Measurements from ENCODE around the gene POU2F2. TPM values are rescaled to one million over a fixed set of nuclear protein-coding genes. Genes with fewer than 3 reads are reported as not detected.
A peak's percentile ranks its signal among the peaks of the same experiment; 100 is the strongest.

Gene POU2F2
- total RNA-seq: 1 to 10 TPM in 2 of 4 donors, under 1 TPM in 2; 0.67 to 3.8 (median 1.0) TPM

DNA sequence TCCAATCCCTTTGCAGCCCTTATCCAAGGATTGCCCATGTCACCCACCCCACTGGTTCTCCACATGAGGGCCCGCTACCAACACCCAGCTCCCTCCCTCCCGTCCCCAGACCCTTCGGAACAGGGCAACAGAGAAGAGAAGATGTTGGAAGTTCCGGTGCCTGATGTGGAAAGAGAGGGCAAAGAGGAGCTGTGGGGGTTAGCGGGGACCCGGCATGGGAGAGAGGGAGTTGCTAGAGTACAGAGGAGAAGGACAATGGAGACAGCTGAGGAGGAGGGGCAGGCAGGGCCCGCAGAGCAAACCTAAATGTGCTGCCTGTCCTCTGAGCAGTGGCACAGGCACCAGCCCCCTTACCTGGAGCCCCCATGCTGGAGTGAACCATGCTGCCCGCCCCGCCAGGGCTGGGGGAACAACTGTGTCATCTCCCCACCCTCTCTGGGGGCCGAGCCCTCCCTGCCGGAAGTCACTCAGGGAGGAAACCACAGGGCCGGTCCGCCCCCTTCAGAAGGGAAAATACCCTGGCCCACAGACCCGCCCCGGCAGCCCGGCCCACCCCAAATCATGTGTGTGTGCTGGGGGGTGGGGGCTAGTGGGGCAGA is at the start of gene POU2F2:
Gene POU2F2 (minus strand): TSS at position 417 of the 599 bp plus-strand sequence. CDS start 35 bp downstream, at position 382.
- no peak for TF ChIP-seq POLR2A (IDR thresholded peaks at IDR 0.05)
- TF ChIP-seq, protein P1, sequence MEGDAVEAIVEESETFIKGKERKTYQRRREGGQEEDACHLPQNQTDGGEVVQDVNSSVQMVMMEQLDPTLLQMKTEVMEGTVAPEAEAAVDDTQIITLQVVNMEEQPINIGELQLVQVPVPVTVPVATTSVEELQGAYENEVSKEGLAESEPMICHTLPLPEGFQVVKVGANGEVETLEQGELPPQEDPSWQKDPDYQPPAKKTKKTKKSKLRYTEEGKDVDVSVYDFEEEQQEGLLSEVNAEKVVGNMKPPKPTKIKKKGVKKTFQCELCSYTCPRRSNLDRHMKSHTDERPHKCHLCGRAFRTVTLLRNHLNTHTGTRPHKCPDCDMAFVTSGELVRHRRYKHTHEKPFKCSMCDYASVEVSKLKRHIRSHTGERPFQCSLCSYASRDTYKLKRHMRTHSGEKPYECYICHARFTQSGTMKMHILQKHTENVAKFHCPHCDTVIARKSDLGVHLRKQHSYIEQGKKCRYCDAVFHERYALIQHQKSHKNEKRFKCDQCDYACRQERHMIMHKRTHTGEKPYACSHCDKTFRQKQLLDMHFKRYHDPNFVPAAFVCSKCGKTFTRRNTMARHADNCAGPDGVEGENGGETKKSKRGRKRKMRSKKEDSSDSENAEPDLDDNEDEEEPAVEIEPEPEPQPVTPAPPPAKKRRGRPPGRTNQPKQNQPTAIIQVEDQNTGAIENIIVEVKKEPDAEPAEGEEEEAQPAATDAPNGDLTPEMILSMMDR (IDR thresholded peaks at IDR 0.05): no peak
- intact Hi-C loops (cut with DNase I; ENCODE audit: low total_unique reads): loop anchor here (10.0 kb wide), 1 partner anchor 103 kb away; no protein-coding TSS in a partner anchor
- DNase-seq (ENCODE audit: low spot score in 2 of 2): peak in 1 of 2 donors; percentile 87
- H3K4me3 ChIP-seq (ENCODE audit: low read depth, poor library complexity, severe bottlenecking): no peak within 1 kb of the TSS
- 24 to 27% methylated on average over 10 to 14 of the region's 16 CpGs for WGBS, 2 donors

DNA sequence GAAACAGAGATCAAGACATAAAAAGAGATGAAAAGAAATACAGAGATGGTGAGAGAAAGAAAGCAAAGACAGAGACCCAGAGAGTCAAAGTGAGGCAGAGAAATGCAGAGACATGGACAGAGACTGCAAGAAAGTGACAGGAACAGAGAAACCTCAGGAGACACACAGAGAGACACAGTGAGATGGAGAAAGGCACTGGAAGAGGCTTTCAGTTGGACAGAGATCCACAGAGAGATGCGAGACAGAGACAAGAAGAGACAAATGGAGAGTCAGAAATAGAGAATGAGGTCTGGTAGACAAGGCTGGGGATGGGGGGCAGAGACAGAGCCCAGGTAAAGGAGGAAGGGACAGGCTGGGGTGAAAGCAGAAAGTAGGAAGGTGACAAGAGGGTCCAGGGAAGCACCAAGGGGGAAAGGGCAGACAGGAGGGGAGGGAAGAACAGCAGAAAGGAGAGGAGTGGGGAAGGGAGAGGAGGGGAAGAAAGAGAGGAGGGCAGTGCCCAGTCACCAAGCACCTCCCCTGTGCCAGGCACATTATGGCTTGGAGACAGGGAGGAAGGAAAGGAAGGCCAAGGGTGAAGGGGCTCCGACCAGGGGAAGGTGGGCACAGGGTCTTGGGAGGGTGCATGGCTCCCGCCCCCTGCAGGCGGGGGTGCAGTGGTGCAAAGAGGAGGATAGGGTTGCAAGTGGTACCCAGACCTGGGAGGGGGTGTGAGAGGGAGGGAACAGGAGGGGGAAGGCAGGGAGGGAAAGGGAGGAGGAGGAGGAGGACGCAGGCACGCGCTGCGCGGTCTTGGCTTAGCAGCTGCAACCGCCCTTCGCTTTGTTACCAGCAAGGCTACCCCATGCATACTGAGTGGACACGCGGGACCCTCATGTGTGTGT is 46.8 kb upstream of the POU2F2 start:
- no peak for TF ChIP-seq POLR2A (IDR thresholded peaks at IDR 0.05)
- TF ChIP-seq, protein P1 (IDR thresholded peaks at IDR 0.05): no peak
- intact Hi-C loops (cut with DNase I; ENCODE audit: low total_unique reads): no loop called here
- WGBS, 2 donors: 12 to 15% methylated on average over 13 of the region's 13 CpGs
- H3K4me3 ChIP-seq (ENCODE audit: low read depth, poor library complexity, severe bottlenecking): no peak overlapping the region
- no peak for DNase-seq (ENCODE audit: low spot score in 2 of 2)

DNA sequence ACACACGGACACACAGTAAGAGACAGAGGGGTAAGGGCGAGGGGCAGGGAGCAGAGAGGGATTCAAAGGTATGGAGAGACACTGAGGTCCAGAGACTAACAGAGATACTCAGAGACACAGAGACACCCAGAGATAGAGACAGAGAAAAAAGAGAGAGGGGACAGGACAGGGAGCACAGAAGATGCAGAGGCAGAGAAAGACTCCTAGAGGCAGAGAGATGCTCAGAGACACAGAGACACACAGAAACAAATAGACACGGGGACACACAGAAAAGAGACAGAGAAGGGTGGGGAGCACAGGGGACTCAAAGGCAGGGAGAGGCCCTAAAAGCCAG is 45.4 kb upstream of the POU2F2 start:
- intact Hi-C loops (cut with DNase I; ENCODE audit: low total_unique reads): no loop called here
- DNase-seq (ENCODE audit: low spot score in 2 of 2): no peak
- 15 to 30% methylated on average over 3 of the region's 3 CpGs for WGBS, 2 donors
- no peak overlapping the region for H3K4me3 ChIP-seq (ENCODE audit: low read depth, poor library complexity, severe bottlenecking)
- TF ChIP-seq, protein P1 (IDR thresholded peaks at IDR 0.05): no peak
- no peak for TF ChIP-seq POLR2A (IDR thresholded peaks at IDR 0.05)

DNA sequence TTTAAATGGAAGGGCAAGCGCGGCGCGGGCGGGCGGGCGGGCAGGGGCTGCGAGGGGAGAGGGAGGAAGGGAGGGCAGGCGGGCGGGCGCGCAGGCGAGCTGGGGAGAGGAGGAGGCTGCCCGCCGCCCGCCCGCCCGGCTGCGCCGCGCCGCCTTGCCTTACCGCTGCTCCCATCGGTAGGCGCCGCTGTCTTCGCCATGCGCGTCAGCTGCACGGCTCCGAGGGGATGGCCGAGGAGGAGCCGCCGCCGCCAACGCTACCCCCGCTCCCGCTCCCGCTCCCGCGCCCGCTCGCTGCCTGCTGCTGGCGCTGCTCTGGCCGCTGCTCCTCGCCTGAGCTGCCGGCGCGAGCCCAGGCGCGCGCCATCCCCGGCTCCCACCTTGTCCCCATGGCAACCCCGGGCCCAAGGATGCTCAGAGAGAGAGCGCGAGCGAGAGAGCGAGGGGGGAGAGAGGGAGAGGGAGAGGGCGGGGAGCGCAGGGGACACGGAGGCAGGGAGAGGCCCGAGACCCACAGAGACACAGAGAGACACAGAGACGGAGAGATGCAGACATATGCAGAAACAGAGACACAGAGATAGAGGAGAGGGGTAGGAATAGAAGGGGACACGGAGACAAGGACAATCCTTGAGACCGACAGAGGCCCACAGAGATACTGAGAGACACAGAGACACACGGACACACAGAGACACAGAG is 44.9 kb upstream of the POU2F2 start:
- H3K4me3 ChIP-seq (ENCODE audit: low read depth, poor library complexity, severe bottlenecking): no peak overlapping the region
- intact Hi-C loops (cut with DNase I; ENCODE audit: low total_unique reads): no loop called here
- WGBS, 2 donors: 0 to 1% methylated on average over 23 to 65 of the region's 66 CpGs
- peak in 1 of 2 donors; percentile 91 for DNase-seq (ENCODE audit: low spot score in 2 of 2)
- no peak for TF ChIP-seq POLR2A (IDR thresholded peaks at IDR 0.05)
- TF ChIP-seq, protein P1 (IDR thresholded peaks at IDR 0.05): no peak

DNA sequence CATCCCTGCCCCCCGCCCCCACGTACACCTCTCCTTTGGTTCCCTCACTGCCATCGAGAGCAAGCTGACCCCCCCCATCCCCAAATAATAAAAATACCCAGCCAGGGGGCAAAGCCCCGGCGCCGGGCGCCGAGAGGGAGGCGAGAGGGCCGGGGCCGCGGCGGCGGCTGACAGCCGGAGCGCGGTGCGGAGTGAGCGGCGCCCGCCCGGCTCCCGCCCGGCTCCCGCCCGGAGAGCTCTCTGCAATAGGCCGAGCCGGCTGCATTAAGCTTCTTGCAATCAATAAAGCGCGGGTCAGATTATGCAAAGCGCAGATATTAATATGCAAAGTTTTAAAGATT is 44.4 kb upstream of the POU2F2 start:
- 0% methylated on average over 30 to 31 of the region's 31 CpGs for WGBS, 2 donors
- intact Hi-C loops (cut with DNase I; ENCODE audit: low total_unique reads): no loop called here
- no peak for TF ChIP-seq POLR2A (IDR thresholded peaks at IDR 0.05)
- TF ChIP-seq, protein P1 (IDR thresholded peaks at IDR 0.05): no peak

More for the DNA sequence above, 44.4 kb upstream of the POU2F2 start:
- peak overlapping the region; percentile 30 for H3K4me3 ChIP-seq (ENCODE audit: low read depth, poor library complexity, severe bottlenecking)
- DNase-seq (ENCODE audit: low spot score in 2 of 2): no peak

Measured in lower leg skin (tissue), 4 donors.